HG02588 (cell line): ENCODE measurements around the gene NGF.

Experiments used
- ATAC-seq: cut with Tn5 transposase; IDR thresholded peaks from one replicate; pipeline ENCODE4 v1.9.1; 2021; ENCODE audit warnings: mild to moderate bottlenecking, moderate library complexity; ENCODE audit not compliant: unreplicated experiment

NGF gene

DNA sequence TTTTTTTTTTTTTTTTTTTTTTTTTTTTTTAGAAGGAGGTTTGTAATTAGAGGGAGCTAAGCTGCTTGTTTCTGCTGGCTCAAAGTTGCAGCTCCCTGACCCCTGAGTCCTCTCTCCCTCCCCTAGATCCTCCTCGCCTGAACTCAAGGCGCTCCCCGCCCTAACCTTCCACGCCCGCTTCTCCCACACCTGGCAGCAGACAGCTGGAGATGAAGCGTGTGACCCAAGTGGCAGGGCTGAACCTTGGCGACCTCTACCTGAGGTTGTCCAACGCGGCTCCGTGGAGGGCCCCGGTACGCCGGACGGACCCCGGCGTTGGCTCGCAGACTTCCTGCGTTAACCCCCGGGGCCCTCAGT is 795 bp downstream of the NGF start:
- no peak for ATAC-seq

- ATAC-seq = no peak
Measured at GRCh38 chr1:115336741-115337140, 1.3 kb downstream of the NGF start.

GRCh38 chr1:115332813-115333608 is 5.0 kb downstream of the NGF start:
- no peak for ATAC-seq

GRCh38 chr1:115331558-115332331 is 6.3 kb downstream of the NGF start:
- no peak for ATAC-seq

DNA sequence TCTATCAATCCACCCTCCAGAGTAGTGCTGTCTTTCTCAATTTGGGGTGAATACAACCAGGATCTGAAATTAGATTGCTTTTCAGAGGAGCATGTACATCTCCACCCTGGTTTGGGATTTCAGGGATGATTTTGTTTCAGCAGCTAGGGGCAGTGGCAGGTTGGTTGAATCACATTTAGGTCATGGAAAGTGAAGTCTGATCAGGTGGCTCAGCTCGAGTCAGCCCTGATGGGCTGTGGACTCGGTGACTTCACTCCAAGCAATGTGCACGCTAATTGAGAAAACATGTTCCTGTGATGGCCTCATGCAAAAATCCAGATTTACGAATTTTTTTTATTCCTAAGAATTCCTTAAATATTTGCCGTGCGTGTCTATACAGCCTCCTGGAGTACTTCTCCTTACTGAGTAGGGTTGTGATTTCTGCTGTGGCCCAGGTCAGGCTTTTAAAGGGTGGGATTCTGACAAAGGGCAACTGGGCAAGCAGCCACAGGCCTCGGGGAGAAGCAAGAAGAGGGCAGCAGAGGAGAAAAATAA is 7.5 kb downstream of the NGF start:
- no peak for ATAC-seq

GRCh38 chr1:115329965-115330364 is 8.1 kb downstream of the NGF start:
- no peak for ATAC-seq

- no peak for ATAC-seq
Measured at GRCh38 chr1:115327270-115327669, 10.8 kb downstream of the NGF start.

DNA sequence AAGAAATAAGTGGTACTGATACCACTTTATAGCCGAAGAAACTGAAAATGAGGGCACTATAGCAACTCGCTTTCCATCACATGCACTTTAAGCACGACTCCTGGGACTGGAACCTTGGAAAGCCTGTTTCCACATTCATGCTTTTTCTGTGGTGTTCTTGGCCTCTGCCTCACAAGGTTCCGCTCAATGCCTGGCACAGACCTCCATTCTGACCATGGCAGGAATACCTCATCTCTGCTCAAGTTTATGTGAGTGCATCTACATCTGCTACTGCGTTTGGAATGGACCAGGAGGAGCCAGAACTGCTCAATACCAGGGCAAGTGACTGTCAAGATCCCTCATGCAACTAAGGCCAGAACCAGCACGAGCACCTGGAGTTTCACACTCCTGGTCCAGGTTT is 11.6 kb downstream of the NGF start:
- no peak for ATAC-seq

GRCh38 chr1:115325874-115326273 is 12.2 kb downstream of the NGF start:
- ATAC-seq = no peak

- no peak for ATAC-seq
Measured at GRCh38 chr1:115324649-115325420, 13.2 kb downstream of the NGF start.

DNA sequence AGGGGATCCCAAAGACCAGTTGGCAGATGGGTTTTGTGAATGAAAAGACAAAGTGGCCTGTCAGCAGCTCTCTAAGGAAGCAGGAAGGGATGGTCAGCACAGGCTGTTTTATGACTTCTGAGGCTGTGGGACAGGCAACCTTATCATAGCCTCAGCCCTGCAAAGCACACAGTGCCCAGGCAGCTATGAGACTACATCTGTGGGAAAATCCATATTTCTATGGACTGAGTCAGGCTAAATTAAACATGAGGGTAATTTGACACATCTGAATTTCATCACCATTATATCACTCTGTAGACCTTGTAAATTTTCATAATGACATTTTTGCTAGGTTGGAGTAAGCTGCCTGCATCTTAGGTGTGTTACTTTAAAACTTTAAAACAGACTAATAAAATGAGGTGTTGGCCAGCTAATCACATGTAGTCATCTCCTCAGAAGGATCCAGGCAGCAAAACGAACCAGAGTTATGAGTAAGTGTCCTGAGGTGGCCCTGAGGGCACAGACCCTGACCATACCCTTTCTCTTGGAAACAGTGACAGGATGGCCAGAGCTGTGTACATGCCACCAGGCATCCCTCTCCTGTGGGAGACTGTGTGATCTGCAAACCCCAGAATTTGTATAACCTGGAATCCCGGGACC is 14.6 kb downstream of the NGF start:
- ATAC-seq = no peak

GRCh38 chr1:115322631-115323030 is 15.4 kb downstream of the NGF start:
- no peak for ATAC-seq

DNA sequence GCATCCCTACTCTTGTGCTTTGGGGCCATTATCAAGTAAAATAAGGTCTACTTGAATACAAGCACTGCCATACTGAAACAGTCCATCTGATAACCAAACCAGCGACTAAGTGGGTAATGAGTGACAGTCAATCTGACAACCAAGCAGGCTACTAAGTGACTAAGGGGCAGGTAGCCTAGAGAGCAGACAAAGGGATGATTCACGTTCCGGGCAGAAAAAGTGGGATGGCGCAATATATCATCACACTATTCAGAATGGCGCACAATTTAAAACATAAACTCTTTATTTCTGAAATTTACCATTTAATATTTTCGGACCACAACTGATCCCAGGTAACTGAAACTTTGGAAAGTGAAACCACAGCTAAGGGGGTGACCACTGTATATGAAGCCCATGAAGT is 17.7 kb downstream of the NGF start:
- no peak for ATAC-seq

GRCh38 chr1:115319706-115320105 is 18.3 kb downstream of the NGF start:
- no peak for ATAC-seq

- ATAC-seq = no peak
Measured at GRCh38 chr1:115317101-115318012, 20.7 kb downstream of the NGF start.

DNA sequence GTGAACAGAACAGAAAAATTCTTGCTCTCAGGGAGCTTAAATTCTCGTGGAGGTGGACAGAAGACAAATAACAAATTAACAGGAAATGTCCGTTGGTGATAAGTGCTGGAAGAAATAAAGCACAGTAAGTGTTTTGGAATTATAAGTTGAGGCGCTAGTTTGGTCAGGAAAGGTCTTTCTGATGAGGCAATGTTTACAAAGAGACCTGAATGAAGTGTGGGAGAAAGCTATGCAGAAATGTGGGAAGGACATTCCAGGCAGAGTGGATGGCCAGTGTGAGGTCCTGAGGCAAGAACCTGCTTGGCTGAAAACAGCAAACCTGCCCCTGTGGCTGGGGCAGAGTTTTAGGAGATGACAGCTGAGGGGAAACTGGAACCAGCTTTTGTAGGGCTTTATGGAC is 23.3 kb downstream of the NGF start:
- ATAC-seq = no peak

GRCh38 chr1:115314092-115314491 is 24.0 kb downstream of the NGF start:
- ATAC-seq = no peak

DNA sequence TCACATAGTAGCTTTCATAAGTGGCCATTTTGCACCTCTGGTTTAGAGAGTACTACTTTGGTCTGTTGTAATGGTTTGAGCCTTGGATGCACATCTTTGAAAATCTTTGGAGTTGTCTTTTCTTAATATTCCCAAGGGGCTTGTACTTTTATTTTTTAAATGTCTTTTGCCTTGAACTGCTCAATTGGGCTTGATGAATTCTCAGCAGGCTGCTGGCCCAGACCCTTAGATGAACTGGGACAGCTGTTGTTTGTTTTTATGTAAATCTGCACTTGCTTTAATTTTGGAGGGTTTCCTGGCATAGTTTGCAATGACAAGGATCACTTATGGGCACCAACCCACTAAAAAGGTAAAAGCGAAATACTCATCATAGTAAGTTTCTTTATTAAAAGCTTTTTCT is 24.9 kb downstream of the NGF start:
- no peak for ATAC-seq

GRCh38 chr1:115312742-115313141 is 25.3 kb downstream of the NGF start:
- no peak for ATAC-seq

GRCh38 chr1:115311474-115311989 is 26.5 kb downstream of the NGF start:
- ATAC-seq = no peak
